H1 (cell line): ENCODE data around the gene SPI1. TPM values are rescaled to one million over a fixed set of nuclear protein-coding genes. Genes with fewer than 3 reads are reported as not detected.

Experiments
- CTCF ChIA-PET: fragments of 300-600 bp; sonication (Branson Sonifier 250); formaldehyde crosslinking; loops from one replicate; lab custom pipeline; 2021; ENCODE audit not compliant: partially characterized antibody; lab: Charles Lee
- POLR2A ChIA-PET: fragments of 300-600 bp; sonication (Branson Sonifier 250); formaldehyde crosslinking; loops from one replicate; lab custom pipeline; 2021; ENCODE audit warnings: inconsistent platforms; ENCODE audit not compliant: partially characterized antibody; lab: Charles Lee
- DNase-seq, 2 experiments: peaks; one replicate each; pipeline versions ENCODE4 v3.0.0 to v3.0.0-alpha.2; 2010 to 2022; ENCODE audit warnings: low spot score in 2 of 2, low read depth in 1 of 2, mixed read lengths in 1 of 2
- FAIRE-seq: peaks from 2 replicates; lab custom pipeline; 2011; peaks lifted over from hg19 to GRCh38; lab: Jason Lieb, UNC
- H2AFZ ChIP-seq: 2 replicates; pipeline ENCODE4 v1.8.1; 2012; ENCODE audit warnings: low read length, inconsistent platforms
- H2AK5ac ChIP-seq: 2 replicates; pipeline ENCODE4 v1.6.1; 2013; ENCODE audit warnings: low read depth, low read length
- H2BK120ac ChIP-seq: replicated peaks from 2 replicates; pipeline ENCODE3; 2013; ENCODE audit warnings: low read depth, low read length, inconsistent platforms
- H2BK12ac ChIP-seq: 2 replicates; pipeline ENCODE4 v1.6.1; 2013; ENCODE audit warnings: low read depth, low read length
- H2BK15ac ChIP-seq: 2 replicates; pipeline ENCODE4 v1.6.1; 2013; ENCODE audit warnings: low read length
- H2BK20ac ChIP-seq: 2 replicates; pipeline ENCODE4 v1.6.1; 2013; ENCODE audit warnings: low read length
- H2BK5ac ChIP-seq: 2 replicates; pipeline ENCODE4 v1.6.1; 2013; ENCODE audit warnings: low read depth, low read length
- H3K14ac ChIP-seq: 2 replicates; pipeline ENCODE4 v1.6.1; 2013; ENCODE audit warnings: inconsistent platforms; ENCODE audit not compliant: insufficient read length
- H3K18ac ChIP-seq: 2 replicates; pipeline ENCODE4 v1.6.1; 2013; ENCODE audit warnings: low read length; ENCODE audit errors: extremely low read depth
- H3K23ac ChIP-seq: 2 replicates; pipeline ENCODE4 v1.6.1; 2013; ENCODE audit warnings: inconsistent platforms; ENCODE audit not compliant: insufficient read length
- H3K23me2 ChIP-seq: 2 replicates; pipeline ENCODE4 v1.6.1; 2013; ENCODE audit warnings: low read depth, low read length
- H3K27ac ChIP-seq: 2 replicates; pipeline ENCODE4 v1.6.1; 2011; ENCODE audit warnings: low read depth, low read length, inconsistent platforms
- H3K27me3 ChIP-seq, 4 experiments: replicated peaks in 1 of 4; 1 replicate in 1 of 4; 2 replicates in 3 of 4; pipeline versions ENCODE4 v1.6.1 to v1.8.1; 2011 to 2013; ENCODE audit warnings: low read length in 3 of 4, mild to moderate bottlenecking in 3 of 4, inconsistent platforms in 2 of 4, mixed read lengths in 2 of 4, moderate library complexity in 1 of 4; ENCODE audit not compliant: control insufficient read depth in 3 of 4, insufficient read depth in 3 of 4; ENCODE audit errors: extremely low read depth in 1 of 4
- H3K36me3 ChIP-seq, 4 experiments: 2 replicates each; pipeline versions ENCODE4 v1.6.1 to v1.8.1; 2011 to 2013; ENCODE audit warnings: mild to moderate bottlenecking in 4 of 4, low read length in 3 of 4, moderate library complexity in 2 of 4, control low read depth in 1 of 4, inconsistent platforms in 1 of 4; ENCODE audit not compliant: insufficient read depth in 4 of 4, control insufficient read depth in 2 of 4
- H3K4ac ChIP-seq: replicated peaks from 2 replicates; pipeline ENCODE3; 2013; ENCODE audit warnings: low read length, low read depth, mixed read lengths, inconsistent platforms; ENCODE audit not compliant: insufficient read length
- H3K4me1 ChIP-seq, 4 experiments: replicated peaks in 1 of 4; 1 replicate in 1 of 4; 2 replicates in 3 of 4; pipeline versions ENCODE4 v1.6.1 to v1.8.1; 2011 to 2013; ENCODE audit warnings: low read length in 3 of 4, inconsistent platforms in 2 of 4, mixed read lengths in 1 of 4; ENCODE audit not compliant: insufficient read depth in 4 of 4, control insufficient read depth in 3 of 4
- H3K4me2 ChIP-seq, 2 experiments: 2 replicates each; pipeline versions ENCODE4 v1.6.1 to v1.8.1; 2011 to 2013; ENCODE audit warnings: low read depth in 2 of 2, low read length in 2 of 2, control low read depth in 1 of 2, inconsistent platforms in 1 of 2, mild to moderate bottlenecking in 1 of 2; ENCODE audit not compliant: insufficient read depth in 1 of 2
- H3K4me3 ChIP-seq, 4 experiments: fragments of 200-600, 300-600 bp in 1 of 4; sonication (generic), shearing (Covaris generic), sonication (Bioruptor Twin) in 1 of 4; 2 replicates each; pipeline versions ENCODE4 v1.5.1 to v1.8.1; 2011 to 2016; ENCODE audit warnings: low read length in 4 of 4, low read depth in 3 of 4, control low read depth in 2 of 4, inconsistent platforms in 2 of 4, mild to moderate bottlenecking in 2 of 4, mixed read lengths in 1 of 4, moderate library complexity in 1 of 4; ENCODE audit not compliant: insufficient read depth in 2 of 4; ENCODE audit errors: extremely low read depth in 1 of 4
- H3K56ac ChIP-seq: replicated peaks from 2 replicates; pipeline ENCODE3; 2013; ENCODE audit warnings: low read depth, mild to moderate bottlenecking, mixed read lengths, low read length, inconsistent platforms; ENCODE audit not compliant: insufficient read length
- H3K79me1 ChIP-seq: 2 replicates; pipeline ENCODE4 v1.6.1; 2013; ENCODE audit warnings: low read depth, low read length, control low read depth
- H3K79me2 ChIP-seq, 2 experiments: 2 replicates each; pipeline versions ENCODE4 v1.6.1 to v1.8.1; 2012 to 2013; ENCODE audit warnings: low read length in 2 of 2, mild to moderate bottlenecking in 2 of 2, inconsistent platforms in 1 of 2; ENCODE audit not compliant: insufficient read depth in 2 of 2, control insufficient read depth in 1 of 2
- H3K9ac ChIP-seq, 4 experiments: replicated peaks in 1 of 4; 1 replicate in 1 of 4; 2 replicates in 3 of 4; pipeline versions ENCODE4 v1.6.1 to v1.8.1; 2011 to 2013; ENCODE audit warnings: low read depth in 3 of 4, low read length in 3 of 4, control low read depth in 2 of 4, mild to moderate bottlenecking in 2 of 4, moderate library complexity in 2 of 4, inconsistent platforms in 1 of 4; ENCODE audit errors: extremely low read depth in 1 of 4
- H3K9me3 ChIP-seq, 2 experiments: 2 replicates each; pipeline versions ENCODE4 v1.6.1 to v1.8.1; 2012 to 2013; ENCODE audit warnings: mild to moderate bottlenecking in 2 of 2, moderate library complexity in 2 of 2, control low read depth in 1 of 2, inconsistent platforms in 1 of 2, low read depth in 1 of 2, low read length in 1 of 2, mixed read lengths in 1 of 2; ENCODE audit not compliant: insufficient read depth in 2 of 2
- H4K20me1 ChIP-seq, 2 experiments: replicated peaks in 1 of 2; 2 replicates each; pipeline versions ENCODE3 to v1.8.1; 2011 to 2013; ENCODE audit warnings: inconsistent platforms in 2 of 2, low read length in 2 of 2, mild to moderate bottlenecking in 1 of 2; ENCODE audit not compliant: insufficient read depth in 2 of 2, control insufficient read depth in 1 of 2
- H4K5ac ChIP-seq: 2 replicates; pipeline ENCODE4 v1.6.1; 2013; ENCODE audit warnings: low read length, low read depth, mixed read lengths, inconsistent platforms; ENCODE audit not compliant: insufficient read length
- H4K8ac ChIP-seq: 2 replicates; pipeline ENCODE4 v1.8.0; 2013; ENCODE audit warnings: mild to moderate bottlenecking, moderate library complexity, low read length, inconsistent platforms; ENCODE audit not compliant: insufficient read depth; ENCODE audit errors: extremely low read depth
- H4K91ac ChIP-seq: replicated peaks from 2 replicates; pipeline ENCODE3; 2013; ENCODE audit warnings: low read length, mixed read lengths, inconsistent platforms; ENCODE audit not compliant: insufficient read length
- CBX8 ChIP-seq: fragments of 300-800, 300-1000 bp; sonication (generic); IDR thresholded peaks from 2 replicates; pipeline ENCODE4 v1.7.1; 2016; ENCODE audit warnings: low read depth, low read length, borderline replicate concordance
- CHD2 ChIP-seq: IDR thresholded peaks from 2 replicates; pipeline ENCODE4 v1.6.1; 2012; ENCODE audit warnings: low read length, improper control_type of control experiment
- EZH2 ChIP-seq: fragments of 200-600 bp; sonication (generic); IDR thresholded peaks from 2 replicates; pipeline ENCODE4 v1.7.1; 2012; ENCODE audit warnings: low read depth, mild to moderate bottlenecking, moderate library complexity, low read length, inconsistent platforms; ENCODE audit not compliant: severe bottlenecking
- GTF2F1 ChIP-seq: IDR thresholded peaks from 2 replicates; pipeline ENCODE4 v1.6.1; 2012; ENCODE audit warnings: low read depth, low read length, improper control_type of control experiment, borderline replicate concordance
- KDM4A ChIP-seq: IDR thresholded peaks from one replicate; pipeline ENCODE4 v1.7.1; 2012; ENCODE audit warnings: low read depth, mild to moderate bottlenecking, moderate library complexity, low read length, inconsistent platforms; ENCODE audit not compliant: severe bottlenecking
- NRF1 ChIP-seq: IDR thresholded peaks from 2 replicates; pipeline ENCODE4 v1.6.1; 2011; ENCODE audit warnings: mild to moderate bottlenecking, low read depth, low read length, improper control_type of control experiment
- SIX5 ChIP-seq: IDR thresholded peaks from 2 replicates; pipeline ENCODE4 v1.6.1; 2011; ENCODE audit warnings: mild to moderate bottlenecking, low read depth, low read length
- SP4 ChIP-seq: IDR thresholded peaks from 2 replicates; pipeline ENCODE4 v1.6.1; 2012; ENCODE audit warnings: low read length, inconsistent platforms
- WGBS, 2 experiments: shearing (Covaris generic) in 1 of 2; methylation state at CpG; one replicate each; pipeline versions ENCODE4 v1.1.6 to v1.1.7; 2013 to 2015; ENCODE audit warnings: low lambda C conversion rate in 2 of 2, mixed read lengths in 2 of 2, inconsistent platforms in 1 of 2, low coverage in 1 of 2, missing lambda C conversion rate in 1 of 2; ENCODE audit not compliant: insufficient replicate concordance in 2 of 2, insufficient coverage in 1 of 2, insufficient read length in 1 of 2; ENCODE audit errors: extremely low coverage in 1 of 2, missing lambda C conversion rate in 1 of 2; 5-methylcytosine and 5-hydroxymethylcytosine counted together
- long read RNA-seq, 2 experiments: library from RNA in 1 of 2; library from capped mRNA in 1 of 2; stranded (forward); transcript quantifications; one replicate each; pipeline ENCODE4 v2.0.0, GENCODE V29; 2021; ENCODE audit warnings: inconsistent platforms in 1 of 2
- polyA minus RNA-seq, 3 experiments: library from RNA; depleted of rRNA, polyadenylated mRNA; stranded (reverse); fragments of >200 nt; gene quantifications; 1 replicate in 2 of 3; 2 replicates in 1 of 3; pipeline ENCODE4 v1.2.3, GENCODE V29; 2011
- polyA plus RNA-seq, 7 experiments: library from polyadenylated mRNA; depleted of rRNA in 3 of 7; stranded (reverse) in 5 of 7; unstranded in 2 of 7; fragments of >200 nt in 5 of 7; fragments of 200-250 nt in 2 of 7; gene quantifications; 1 replicate in 5 of 7; 2 replicates in 1 of 7; 4 replicates in 1 of 7; pipeline versions ENCODE4 v1.2.1 to v1.2.3, GENCODE V29; 2011 to 2013; ENCODE audit warnings: missing spikeins in 2 of 7, mixed read lengths in 2 of 7
- total RNA-seq: library from RNA; stranded (reverse); fragmentation: NEBNext Ultra II Directional; extraction: Animal tissue kit (Norgen Biotek cat#: 25700); gene quantifications from 2 replicates; pipeline ENCODE4 v1.2.1, GENCODE V29; 2021

Gene SPI1
- not detected in 2 replicates for total RNA-seq
- 0.12 and 0.28 TPM in 2 replicates for polyA plus RNA-seq (2011; rRNA removed)
- polyA plus RNA-seq (2011; cell fraction: cytosol; rRNA removed), result 0.23 TPM
- polyA plus RNA-seq (2011; cell fraction: nucleus; rRNA removed), result 0.27 TPM
- polyA plus RNA-seq (2012, experiment 1 of 2), result 0.20 to 0.33 TPM in 2 of 4 replicates, not detected in the others
- 0.21 TPM for polyA plus RNA-seq (2012, experiment 2 of 2)
- polyA plus RNA-seq (2013, experiment 1 of 2), result 0.14 TPM
- 0.20 TPM for polyA plus RNA-seq (2013, experiment 2 of 2)
- polyA minus RNA-seq (2011; rRNA and poly(A)+ RNA removed), result 0.60 TPM in 1 of 2 replicates, not detected in the other
- not detected for polyA minus RNA-seq (2011; cell fraction: cytosol; rRNA and poly(A)+ RNA removed)
- not detected for polyA minus RNA-seq (2011; cell fraction: nucleus; rRNA and poly(A)+ RNA removed)
- long read RNA-seq, experiment 1, result 0 reads
- long read RNA-seq, experiment 2, result 0 reads

DNA sequence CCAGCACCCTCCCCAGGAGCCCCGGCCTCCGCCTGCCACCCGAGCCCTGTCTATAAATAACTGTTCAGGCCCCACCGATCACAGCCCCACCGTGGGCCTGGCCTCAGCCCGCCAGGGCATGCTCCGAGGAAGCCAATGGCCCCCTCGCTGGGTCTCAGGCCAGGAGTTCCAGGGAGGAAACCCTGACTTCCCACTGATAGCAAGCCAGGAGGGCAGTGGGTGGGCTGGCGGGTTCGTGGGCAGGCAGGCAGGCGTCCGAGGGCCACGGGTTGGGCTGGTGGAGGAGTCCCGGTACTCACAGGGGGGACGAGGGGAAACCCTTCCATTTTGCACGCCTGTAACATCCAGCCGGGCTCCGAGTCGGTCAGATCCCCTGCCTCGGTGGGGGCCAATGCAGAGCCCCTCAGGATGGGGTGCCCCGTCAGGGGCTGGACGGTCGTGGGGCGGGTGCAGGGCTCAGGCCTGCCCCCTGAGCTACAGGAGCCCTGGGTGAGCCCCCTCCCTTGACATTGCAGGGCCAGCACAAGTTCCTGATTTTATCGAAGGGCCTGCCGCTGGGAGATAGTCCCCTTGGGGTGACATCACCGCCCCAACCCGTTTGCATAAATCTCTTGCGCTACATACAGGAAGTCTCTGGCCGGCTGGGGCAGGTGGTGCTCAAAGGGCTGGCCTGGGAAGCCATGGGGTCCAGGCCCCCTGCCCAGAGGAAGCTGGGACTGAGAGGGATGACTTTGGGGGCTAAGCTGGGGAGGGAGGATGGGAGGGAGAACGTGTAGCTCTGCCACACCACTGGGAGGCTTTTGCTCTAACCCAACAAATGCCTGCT is at the start of gene SPI1:
Gene SPI1 (minus strand): TSS at position 538 of the 826 bp plus-strand sequence. CDS start 194 bp downstream, at position 344.
- Histone ChIP-seq H3K23ac (no peak within 1 kb of the TSS), H3K4ac (no peak within 1 kb of the TSS), H3K9me3 (no peaks in the 10 kb centered on the region), H2AFZ (peak within 1 kb of the TSS; percentile 54; the same call in 1 of the 2 replicates), H3K79me2 (no peaks in the 10 kb centered on the region), H3K27ac (no peak within 1 kb of the TSS), H3K4me1 (peaks cover 0 to 5% (median 2%) of the 10 kb centered on the region in 4 experiments; a peak in 5 of 7 replicates), H3K18ac (no peak within 1 kb of the TSS; the same call in 1 of the 2 replicates), H3K79me1 (no peaks in the 10 kb centered on the region), H3K27me3 (no peaks in the 10 kb centered on the region), H3K56ac (no peak within 1 kb of the TSS), H2BK5ac (no peak within 1 kb of the TSS), H2AK5ac (no peak within 1 kb of the TSS), H4K91ac (peak within 1 kb of the TSS; percentile 54), H3K14ac (no peak within 1 kb of the TSS), H3K23me2 (peaks cover 9% of the 10 kb centered on the region; the same call in 1 of the 2 replicates), H4K20me1 (peaks cover 0 to 2% of the 10 kb centered on the region in 2 experiments), H4K5ac (no peak within 1 kb of the TSS), H3K4me3 (no peak within 1 kb of the TSS), H2BK120ac (no peak within 1 kb of the TSS), H2BK15ac (peak within 1 kb of the TSS; percentile 81), H3K36me3 (no peaks in the 10 kb centered on the region), H2BK20ac (no peak within 1 kb of the TSS), H2BK12ac (peak within 1 kb of the TSS; percentile 80; the same call in 1 of the 2 replicates), H4K8ac (peak within 1 kb of the TSS; percentile 83), H3K4me2 (no peak within 1 kb of the TSS), H3K9ac (no peak within 1 kb of the TSS; a peak in 2 of 7 replicates)
- WGBS, 2 experiments, result 87% methylated on average over 25 of the region's 31 CpGs; no CpG with 5 or more reads in 1 of the 2 experiments
- TF ChIP-seq KDM4A (no peak), CHD2 (no peak), EZH2 (no peak), NRF1 (no peak), GTF2F1 (no peak), SP4 (no peak), SIX5 (no peak), CBX8 (no peak)
- DNase-seq, result no peak
- FAIRE-seq, result no peak
- ChIA-PET CTCF (interaction anchor here (1.0 to 2.9 kb wide), 4 partner anchors 11 to 55 kb away, joined by 3 to 8 read pairs (median 4); no protein-coding TSS in a partner anchor), POLR2A (interaction anchor here (0.8 to 1.4 kb wide), 3 partner anchors 25 to 40 kb away, joined by 3 to 4 read pairs (median 4); no protein-coding TSS in a partner anchor)
